HepG2 (cell line): ENCODE data around the gene ADD2. TPM values are rescaled to one million over a fixed set of nuclear protein-coding genes. Genes with fewer than 3 reads are reported as not detected.

ENCODE experiments used
- ATAC-seq: fragments of 200-7000 bp; cut with Tn5 transposase; 3 replicates; pipeline ENCODE4 v1.9.1; 2020; ENCODE audit warnings: mild to moderate bottlenecking, moderate library complexity
- BruUV-seq: library from RNA; stranded (reverse); fragments of 400-500 nt; replicated peaks from 2 replicates; lab custom pipeline; 2021; lab: Mats Ljungman, UMichigan
- CTCF ChIA-PET: fragments of 300-600 bp; formaldehyde crosslinking; extraction: SDS; loops from one replicate; lab custom pipeline; 2021; ENCODE audit warnings: low total read pairs, inconsistent platforms, low intra/inter-chr PET ratio; lab: Yijun Ruan, JAX
- POLR2A ChIA-PET: fragments of 350-600 bp; sonication (Branson Sonifier 250); formaldehyde crosslinking; loops from one replicate; lab custom pipeline; 2020; ENCODE audit warnings: antibody characterized with exemption, inconsistent platforms; lab: Yijun Ruan, JAX
- DNase-seq: peaks from one replicate; pipeline ENCODE4 v3.0.0-alpha.2; 2015; ENCODE audit warnings: low spot score
- FAIRE-seq: peaks from 3 replicates; lab custom pipeline; 2011; peaks lifted over from hg19 to GRCh38; lab: Jason Lieb, UNC
- H2AFZ ChIP-seq: one replicate; pipeline ENCODE4 v1.6.1; 2011; ENCODE audit warnings: low read length, inconsistent platforms
- H3K27ac ChIP-seq: fragments of 300-600 bp; 3 replicates; pipeline ENCODE4 v1.8.0; 2011; ENCODE audit warnings: mixed run types, mild to moderate bottlenecking, mixed read lengths, low read length, inconsistent platforms; ENCODE audit not compliant: insufficient read depth; ENCODE audit errors: extremely low read length
- H3K27me3 ChIP-seq, 2 experiments: fragments of 200-600 bp in 1 of 2; 2 replicates in 1 of 2; 3 replicates in 1 of 2; pipeline versions ENCODE4 v1.6.0 to v1.8.0; 2011; ENCODE audit warnings: low read length in 2 of 2, mild to moderate bottlenecking in 2 of 2, moderate library complexity in 2 of 2, inconsistent platforms in 1 of 2; ENCODE audit not compliant: insufficient read depth in 2 of 2, control insufficient read depth in 1 of 2
- H3K36me3 ChIP-seq, 2 experiments: fragments of 200-600 bp in 1 of 2; replicated peaks in 1 of 2; 2 replicates in 1 of 2; 3 replicates in 1 of 2; pipeline versions ENCODE4 v1.5.1 to v1.8.0; 2011; ENCODE audit warnings: low read length in 2 of 2, inconsistent platforms in 1 of 2; ENCODE audit not compliant: insufficient read depth in 2 of 2, control insufficient read depth in 1 of 2
- H3K4me1 ChIP-seq: 2 replicates; pipeline ENCODE4 v1.5.1; 2012; ENCODE audit warnings: low read length, inconsistent platforms; ENCODE audit not compliant: insufficient read depth
- H3K4me2 ChIP-seq: 2 replicates; pipeline ENCODE4 v1.6.0; 2011; ENCODE audit warnings: low read depth, low read length, inconsistent platforms
- H3K4me3 ChIP-seq, 3 experiments: fragments of 200-600 bp in 1 of 3; sonication (generic), shearing (Covaris generic) in 1 of 3; replicated peaks in 1 of 3; 2 replicates each; pipeline ENCODE4 v1.5.1; 2011 to 2016; ENCODE audit warnings: low read length in 3 of 3, inconsistent platforms in 2 of 3, low read depth in 2 of 3, mild to moderate bottlenecking in 2 of 3, control low read depth in 1 of 3, mixed read lengths in 1 of 3; ENCODE audit not compliant: insufficient read depth in 1 of 3
- H3K79me2 ChIP-seq: one replicate; pipeline ENCODE4 v1.6.1; 2011; ENCODE audit warnings: low read length, inconsistent platforms; ENCODE audit not compliant: insufficient read depth
- H3K9ac ChIP-seq: 2 replicates; pipeline ENCODE4 v1.6.0; 2011; ENCODE audit warnings: mild to moderate bottlenecking, low read depth, low read length, inconsistent platforms; ENCODE audit not compliant: insufficient read depth
- H3K9me3 ChIP-seq: 2 replicates; pipeline ENCODE4 v1.5.1; 2012; ENCODE audit warnings: mild to moderate bottlenecking, low read length
- H4K20me1 ChIP-seq: 2 replicates; pipeline ENCODE4 v1.6.0; 2011; ENCODE audit warnings: inconsistent platforms, mild to moderate bottlenecking, low read length, moderate library complexity; ENCODE audit not compliant: insufficient read depth
- HCFC1 ChIP-seq: fragments of 150-350 bp; IDR thresholded peaks from 2 replicates; pipeline ENCODE4 v1.6.1; 2014; ENCODE audit warnings: low read depth, low read length
- HIC2 ChIP-seq: sonication (generic); formaldehyde crosslinking; IDR thresholded peaks from 2 replicates; pipeline ENCODE4 v1.9.0; 2022; ENCODE audit warnings: low read depth, missing genetic modification reagents
- HNRNPH1 ChIP-seq: fragments of 200-400 bp; formaldehyde crosslinking; optimal IDR thresholded peaks from 2 replicates; pipeline ENCODE3; 2017; ENCODE audit warnings: mild to moderate bottlenecking, low read depth, low read length
- HNRNPL ChIP-seq: fragments of 200-400 bp; formaldehyde crosslinking; IDR thresholded peaks from 2 replicates; pipeline ENCODE4 v1.6.1; 2017; ENCODE audit warnings: mild to moderate bottlenecking, low read depth, low read length
- KAT2B ChIP-seq: fragments of 150-350 bp; IDR thresholded peaks from 2 replicates; pipeline ENCODE4 v1.6.1; 2014; ENCODE audit warnings: low read depth, low read length, borderline replicate concordance
- MAF1 ChIP-seq: sonication (generic); formaldehyde crosslinking; IDR thresholded peaks from 2 replicates; pipeline ENCODE4 v1.5.0; 2020; ENCODE audit warnings: missing genetic modification reagents, borderline replicate concordance
- MEIS1 ChIP-seq: sonication (generic); formaldehyde crosslinking; IDR thresholded peaks from 2 replicates; pipeline ENCODE4 v1.9.0; 2021; ENCODE audit warnings: mild to moderate bottlenecking, missing genetic modification reagents, moderate library complexity, borderline replicate concordance
- SIN3A ChIP-seq: IDR thresholded peaks from 2 replicates; pipeline ENCODE4 v1.6.1; 2011; ENCODE audit warnings: low read depth, mild to moderate bottlenecking, control low read depth, low read length, borderline replicate concordance
- SP4 ChIP-seq: sonication (generic); formaldehyde crosslinking; IDR thresholded peaks from 2 replicates; pipeline ENCODE4 v1.8.1; 2023; ENCODE audit warnings: mild to moderate bottlenecking, missing genetic modification reagents
- STAG1 ChIP-seq: sonication (generic); formaldehyde crosslinking; IDR thresholded peaks from 2 replicates; pipeline ENCODE4 v1.4.0; 2020; ENCODE audit warnings: missing genetic modification reagents
- ZBTB42 ChIP-seq: sonication (generic); formaldehyde crosslinking; IDR thresholded peaks from 2 replicates; pipeline ENCODE4 v1.5.0; 2020; ENCODE audit warnings: mild to moderate bottlenecking, missing genetic modification reagents
- ZNF207 ChIP-seq: fragments of 450-650 bp; IDR thresholded peaks from 2 replicates; pipeline ENCODE4 v1.6.1; 2016; ENCODE audit warnings: antibody characterized with exemption, borderline replicate concordance
- ZNF24 ChIP-seq: fragments of 450-650 bp; IDR thresholded peaks from 2 replicates; pipeline ENCODE4 v1.6.1; 2017; ENCODE audit warnings: antibody characterized with exemption, mild to moderate bottlenecking
- WGBS: methylation state at CpG from one replicate; pipeline ENCODE4 v1.1.6; 2017; ENCODE audit warnings: low lambda C conversion rate; 5-methylcytosine and 5-hydroxymethylcytosine counted together
- in situ Hi-C: cut with HindIII; loops from 2 replicates; pipeline ENCODE4 v1.10.0; 2017; ENCODE audit warnings: low pct_unique_long_range_greater_than_20kb; ENCODE audit not compliant: extremely low pct_ligation_motif_present
- intact Hi-C: fragments of 100-400 bp; cut with micrococcal nuclease; formaldehyde crosslinking; loops from one replicate; pipeline ENCODE4 v1.10.0; 2022; ENCODE audit not compliant: unreplicated experiment
- polyA plus RNA-seq, 8 experiments: library from polyadenylated mRNA; depleted of rRNA in 3 of 8; stranded (reverse) in 7 of 8; unstranded in 1 of 8; fragments of >200 nt; fragmentation: Illumina TruSeq in 4 of 8; extraction: Trizol in 4 of 8; gene quantifications; 2 replicates each; pipeline versions ENCODE4 v1.2.1 to v1.2.3, GENCODE V29; 2011 to 2016; ENCODE audit warnings: low read depth in 4 of 8, missing spikeins in 1 of 8, mixed read lengths in 1 of 8; ENCODE audit not compliant: insufficient read depth in 1 of 8
- total RNA-seq, 5 experiments: library from RNA; depleted of rRNA; stranded (reverse); fragments of >200 nt; fragmentation: Illumina TruSeq; extraction: Trizol; gene quantifications; 2 replicates each; pipeline ENCODE4 v1.2.3, GENCODE V29; 2016; ENCODE audit warnings: low read depth in 1 of 5
- TF ChIP-seq, protein P1 (sequence below): sonication (generic); formaldehyde crosslinking; IDR thresholded peaks from 2 replicates; pipeline ENCODE4 v1.5.0; 2020; ENCODE audit warnings: missing genetic modification reagents, mild to moderate bottlenecking, borderline replicate concordance
- TF ChIP-seq, protein P2 (sequence below): IDR thresholded peaks from 2 replicates; pipeline ENCODE4 v1.6.1; 2016; ENCODE audit warnings: mild to moderate bottlenecking, missing biosample characterization, missing genetic modification reagents

The ADD2 gene
- total and polyA plus RNA-seq, 2 of the 13 experiments (the other 11 are each of a cell fraction or from before 2014, with no cell fraction given): 0.05 to 0.13 TPM

DNA sequence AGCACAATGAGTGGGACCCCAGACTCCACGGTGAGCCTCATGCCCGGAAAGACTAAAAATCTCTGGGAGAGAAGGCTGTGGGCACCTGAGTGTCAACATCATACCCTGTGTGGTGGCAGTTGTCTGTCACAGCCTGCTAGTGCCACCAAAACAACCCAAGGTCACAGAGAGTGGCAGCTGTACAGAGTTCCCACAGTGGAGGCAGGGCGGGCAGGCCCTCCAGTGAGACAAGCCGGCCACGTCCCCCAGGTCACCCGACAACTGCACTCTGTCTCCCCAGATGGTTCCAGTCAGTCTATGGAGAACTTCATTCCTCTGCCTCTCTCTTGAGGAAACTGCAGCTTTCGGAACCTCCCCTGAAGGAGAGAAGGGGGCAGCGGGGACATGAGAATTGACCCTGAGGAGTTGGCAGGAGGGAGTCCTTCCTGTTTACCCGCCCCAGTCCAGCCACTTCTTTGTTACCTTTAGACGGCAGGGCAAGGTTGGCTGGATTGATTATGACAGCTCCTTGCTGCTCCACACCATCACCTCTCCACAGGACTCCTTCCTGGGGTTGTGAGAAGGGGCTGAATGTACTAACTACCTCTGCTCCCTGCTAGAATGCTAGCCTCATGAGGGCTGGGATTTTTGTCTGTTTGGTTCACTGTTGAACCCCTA lies 33.7 kb upstream of the ADD2 start:
- no peak for DNase-seq
- peaks cover 55% of the 10 kb centered on the region for H3K4me1 ChIP-seq
- no peak for FAIRE-seq
- BruUV-seq: no TSS peak
- ATAC-seq: peak; percentile 51; the same call in 2 of the 3 replicates
- no peak overlapping the region for H2AFZ ChIP-seq
- peaks cover 13% of the 10 kb centered on the region for H3K9me3 ChIP-seq
- WGBS: 51% methylated on average over 6 of the region's 10 CpGs
- no peak overlapping the region for H3K27ac ChIP-seq
- CTCF ChIA-PET: no interaction called here
- peak overlapping the region; percentile 19; the same call in 1 of the 2 replicates for H3K4me2 ChIP-seq
- H4K20me1 ChIP-seq: no peaks in the 10 kb centered on the region
- no peak overlapping the region for H3K4me3 ChIP-seq
- POLR2A ChIA-PET: no interaction called here
- intact Hi-C loops: no loop called here
- no peaks in the 10 kb centered on the region for H3K79me2 ChIP-seq
- H3K36me3 ChIP-seq: no peaks in the 10 kb centered on the region
- 0 out of 5 replicates have a peak, but pooled peaks cover 0 to 1% of the 10 kb centered on the region in 2 experiments for H3K27me3 ChIP-seq
- TF ChIP-seq ZNF207 (no peak), HCFC1 (no peak), HIC2 (CRISPR knock-in tag) (peak; percentile 78; the same call in 1 of the 2 replicates), HNRNPL (0 out of 2 replicates have a peak, but pooled peaks have one; percentile 38)
- no peak overlapping the region for H3K9ac ChIP-seq
- in situ Hi-C loops: no loop called here

DNA sequence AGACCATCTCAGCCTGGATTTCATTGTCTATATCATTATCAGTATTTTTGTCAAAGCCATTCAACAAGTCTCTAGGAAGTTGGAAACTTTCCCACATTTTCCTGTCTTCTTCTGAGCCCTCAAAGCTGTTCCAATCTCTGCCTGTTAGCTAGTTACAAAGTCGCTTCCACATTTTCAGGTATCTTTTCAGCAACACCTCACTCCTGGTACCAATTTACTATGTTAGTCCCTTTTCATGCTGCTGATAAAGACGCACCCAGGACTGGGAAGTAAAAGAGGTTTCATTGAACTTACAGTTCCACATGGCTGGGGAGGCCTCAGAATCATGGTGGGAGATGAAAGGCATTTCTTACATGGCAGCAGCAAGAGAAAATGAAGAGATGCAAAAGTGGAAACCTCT lies 31.7 kb upstream of the ADD2 start:
- ATAC-seq: no peak
- TF ChIP-seq MAF1 (CRISPR knock-in tag) (no peak), MEIS1 (CRISPR knock-in tag) (no peak), ZNF24 (no peak), ZBTB42 (CRISPR knock-in tag) (no peak), STAG1 (no peak), HNRNPH1 (no peak), KAT2B (no peak), SIN3A (no peak), SP4 (CRISPR knock-in tag) (no peak)
- TF ChIP-seq, protein P1, sequence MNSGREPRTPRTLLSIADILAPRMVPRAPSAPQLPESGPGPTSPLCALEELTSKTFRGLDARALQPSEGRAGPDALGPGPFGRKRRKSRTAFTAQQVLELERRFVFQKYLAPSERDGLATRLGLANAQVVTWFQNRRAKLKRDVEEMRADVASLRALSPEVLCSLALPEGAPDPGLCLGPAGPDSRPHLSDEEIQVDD (CRISPR knock-in tag): no peak
- TF ChIP-seq, protein P2, sequence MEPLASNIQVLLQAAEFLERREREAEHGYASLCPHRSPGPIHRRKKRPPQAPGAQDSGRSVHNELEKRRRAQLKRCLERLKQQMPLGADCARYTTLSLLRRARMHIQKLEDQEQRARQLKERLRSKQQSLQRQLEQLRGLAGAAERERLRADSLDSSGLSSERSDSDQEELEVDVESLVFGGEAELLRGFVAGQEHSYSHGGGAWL (CRISPR knock-in tag): no peak
- TF ChIP-seq, all 625 proteins: peak for 0
- peaks cover 13% of the 10 kb centered on the region for H3K9me3 ChIP-seq
- no peak overlapping the region for H3K4me3 ChIP-seq
- in situ Hi-C loops: no loop called here
- no TSS peak for BruUV-seq
- no peak overlapping the region for H3K4me2 ChIP-seq
- ChIA-PET POLR2A (no interaction called here), CTCF (no interaction called here)
- peaks cover 57% of the 10 kb centered on the region for H3K4me1 ChIP-seq
- FAIRE-seq (no peak), DNase-seq (no peak)
- H4K20me1 ChIP-seq: no peaks in the 10 kb centered on the region
- no peak overlapping the region for H2AFZ ChIP-seq
- no peak overlapping the region for H3K9ac ChIP-seq
- H3K27me3 ChIP-seq: 0 out of 5 replicates have a peak, but pooled peaks cover 0 to 1% of the 10 kb centered on the region in 2 experiments
- no peaks in the 10 kb centered on the region for H3K36me3 ChIP-seq
- intact Hi-C loops: no loop called here
- 34% methylated on average over 2 of the region's 2 CpGs for WGBS
- H3K27ac ChIP-seq: no peak overlapping the region
- H3K79me2 ChIP-seq: no peaks in the 10 kb centered on the region
